NCI-H187 treated with DMSO at 0.1 percent for 48 hours (cell line): ENCODE data around the gene PHLDA3.

Experiments
- DNase-seq: peaks from one replicate; lab custom pipeline; 2025; lab: John Stamatoyannopoulos, UW

Gene PHLDA3

GRCh38 chr1:201429736-201430501, 39.1 kb downstream of the PHLDA3 start:
- no peak for DNase-seq

DNA sequence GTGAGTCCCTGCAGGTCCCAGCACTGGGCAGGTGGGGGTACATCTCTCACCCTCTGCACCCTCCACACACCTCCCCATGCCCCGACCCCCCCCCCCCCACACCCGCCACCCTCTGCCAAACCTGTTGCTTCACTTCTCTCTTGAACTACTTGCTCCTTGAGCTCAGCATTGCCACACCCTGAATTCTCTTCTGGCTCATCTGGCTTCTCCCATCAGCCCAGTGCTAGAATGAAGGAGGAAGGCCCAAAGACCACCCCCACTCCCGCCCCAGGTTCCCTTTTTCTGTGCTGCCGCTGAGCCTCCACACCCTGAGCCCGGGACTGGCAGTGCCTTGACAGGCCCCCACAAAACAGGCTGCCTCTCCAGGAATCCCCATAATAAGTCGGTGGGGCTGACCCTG, 41.0 kb downstream of the PHLDA3 start:
- no peak for DNase-seq

DNA sequence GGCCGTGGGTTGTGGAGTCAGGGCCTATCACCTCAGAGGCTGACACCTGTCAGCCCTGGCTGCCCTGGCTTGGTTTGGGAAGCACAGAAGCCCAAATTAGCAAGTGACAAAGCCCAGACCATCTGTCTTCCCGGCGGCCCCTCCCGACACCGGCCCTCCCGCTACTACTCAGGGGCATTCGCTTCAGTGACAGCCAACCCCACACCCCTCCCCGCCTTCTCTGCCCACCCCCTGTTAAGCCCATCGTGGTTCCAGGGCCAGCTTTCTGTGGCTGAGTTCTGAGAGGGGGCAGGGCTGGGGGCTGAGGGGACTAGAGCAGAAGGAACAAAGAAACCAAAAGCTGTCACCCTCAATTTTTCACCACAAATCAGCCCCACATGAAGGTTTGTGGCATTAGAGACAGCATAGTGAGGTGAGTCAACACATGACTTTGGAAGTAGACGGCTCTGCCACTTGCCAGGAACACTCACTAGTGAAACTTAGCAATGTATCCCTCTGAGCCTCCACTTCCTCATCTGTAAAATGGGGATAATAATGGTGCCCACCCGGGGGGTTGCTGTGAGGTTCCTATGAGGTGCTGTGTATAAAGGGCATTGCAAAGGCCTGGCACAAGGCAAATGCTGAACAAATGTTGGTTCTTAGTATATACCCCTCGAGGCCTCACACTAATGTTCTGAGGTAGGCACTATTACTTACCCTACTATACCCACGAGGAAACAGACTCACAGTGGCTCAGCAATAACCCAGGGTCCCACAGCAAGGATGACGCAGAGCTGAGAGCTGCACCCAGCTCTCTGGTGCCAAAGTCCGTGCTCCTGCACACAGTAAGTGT, 42.3 kb downstream of the PHLDA3 start:
- DNase-seq: no peak

- no peak for DNase-seq
Measured at GRCh38 chr1:201424146-201424545, 44.8 kb downstream of the PHLDA3 start.

DNA sequence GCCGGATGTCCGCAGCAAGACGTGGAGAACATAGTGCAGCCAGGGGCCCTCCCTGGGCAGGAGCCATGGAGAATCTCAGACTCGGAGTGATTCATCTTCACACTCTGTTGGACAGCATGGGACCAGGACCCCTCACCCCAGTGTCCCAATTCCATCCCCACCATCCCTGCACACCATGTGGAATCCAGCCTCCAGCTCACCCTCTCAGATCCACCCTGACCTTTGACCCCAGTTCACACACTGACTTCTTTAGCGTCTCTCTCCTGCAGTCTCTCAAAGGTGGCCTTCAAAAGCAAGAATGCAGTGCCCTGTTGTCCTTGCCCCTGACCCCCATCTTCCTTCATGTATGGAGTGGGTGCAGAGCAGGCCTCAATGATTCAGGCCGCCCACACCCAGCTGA, 45.3 kb downstream of the PHLDA3 start:
- no peak for DNase-seq

- DNase-seq: no peak
Measured at GRCh38 chr1:201422436-201423030, 46.5 kb downstream of the PHLDA3 start.

DNA sequence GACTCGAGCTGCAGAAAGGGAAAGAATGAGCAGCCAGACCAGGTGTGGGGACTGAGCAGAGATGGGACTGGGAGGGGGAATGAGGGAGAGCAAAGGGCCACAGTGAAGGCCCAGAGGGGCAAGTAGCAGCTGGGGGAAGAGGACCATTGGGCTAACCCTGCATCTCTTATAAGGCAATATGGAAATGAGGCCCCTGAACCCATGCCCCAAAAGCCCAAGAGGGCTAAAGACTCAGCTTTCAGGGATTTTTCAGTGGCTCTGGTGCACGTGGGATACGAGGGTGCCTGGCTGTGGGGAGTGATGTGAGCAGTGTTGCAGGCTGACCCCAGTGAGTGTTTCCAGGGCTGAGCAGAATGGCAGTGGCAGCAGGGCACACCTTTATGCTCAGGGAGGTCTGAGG, 47.0 kb downstream of the PHLDA3 start:
- DNase-seq: no peak

DNA sequence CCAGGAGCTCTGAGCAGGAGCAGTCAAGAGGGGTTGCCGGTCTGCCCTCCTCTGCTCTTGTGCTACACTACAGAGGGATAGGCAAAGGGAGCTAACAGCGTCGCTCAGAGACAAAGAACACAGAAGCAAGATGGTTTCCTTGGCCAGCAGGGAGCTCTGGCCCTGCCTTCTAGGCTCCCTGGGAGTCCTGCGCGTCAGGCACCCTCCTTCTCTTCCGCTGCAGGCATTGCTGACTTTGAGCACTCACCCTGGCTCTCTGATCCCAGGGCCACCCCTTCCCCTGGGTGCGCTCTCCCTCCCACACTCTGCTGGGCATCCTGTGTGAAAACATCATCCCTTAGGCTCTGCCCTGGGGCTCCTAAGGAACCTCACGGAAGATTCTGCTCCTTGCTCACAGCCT, 47.9 kb downstream of the PHLDA3 start:
- DNase-seq: no peak

- no peak for DNase-seq
Measured at GRCh38 chr1:201420608-201421002, 48.4 kb downstream of the PHLDA3 start.

DNA sequence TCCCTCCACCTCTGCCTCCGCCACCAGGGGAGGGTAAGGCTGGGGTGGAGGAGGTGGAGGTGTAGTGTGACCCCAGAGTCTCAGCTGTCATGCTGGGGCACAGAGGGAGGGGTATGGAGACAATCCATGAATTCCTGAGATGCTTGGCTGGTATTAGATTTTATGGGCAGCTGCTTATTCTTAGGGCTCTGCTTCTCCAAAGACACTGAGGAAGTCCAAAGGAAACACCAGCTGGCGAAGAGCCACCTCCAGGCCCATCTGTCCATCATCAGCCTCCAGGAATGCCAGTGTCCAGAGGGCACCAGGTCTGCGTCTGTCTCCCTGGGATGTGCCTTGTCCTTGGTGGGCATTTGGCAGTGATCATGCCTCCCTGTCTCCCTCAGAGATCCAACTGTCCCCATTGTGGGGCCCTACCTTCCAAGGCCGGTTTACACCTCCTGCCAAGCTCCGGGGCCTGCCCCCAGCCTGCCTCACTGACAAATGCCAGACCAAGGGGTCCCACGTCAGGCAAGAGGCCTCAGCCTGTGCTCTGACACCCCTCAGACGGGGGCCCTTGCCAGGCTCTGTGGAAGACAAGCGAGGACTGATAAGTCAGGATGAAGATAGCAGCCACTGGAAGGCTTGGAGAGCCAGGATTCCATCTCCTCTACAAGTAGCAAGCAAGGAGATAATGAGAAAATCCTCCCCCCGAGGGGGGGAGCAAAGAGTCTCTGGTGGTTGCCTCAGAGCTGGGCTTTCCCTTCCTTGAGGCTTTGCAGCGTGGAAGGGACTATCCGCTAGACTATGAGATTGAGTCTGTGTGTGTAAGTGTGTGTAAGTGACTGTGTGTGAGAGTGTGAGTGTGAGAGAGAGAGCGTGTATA, 49.0 kb downstream of the PHLDA3 start:
- no peak for DNase-seq

DNA sequence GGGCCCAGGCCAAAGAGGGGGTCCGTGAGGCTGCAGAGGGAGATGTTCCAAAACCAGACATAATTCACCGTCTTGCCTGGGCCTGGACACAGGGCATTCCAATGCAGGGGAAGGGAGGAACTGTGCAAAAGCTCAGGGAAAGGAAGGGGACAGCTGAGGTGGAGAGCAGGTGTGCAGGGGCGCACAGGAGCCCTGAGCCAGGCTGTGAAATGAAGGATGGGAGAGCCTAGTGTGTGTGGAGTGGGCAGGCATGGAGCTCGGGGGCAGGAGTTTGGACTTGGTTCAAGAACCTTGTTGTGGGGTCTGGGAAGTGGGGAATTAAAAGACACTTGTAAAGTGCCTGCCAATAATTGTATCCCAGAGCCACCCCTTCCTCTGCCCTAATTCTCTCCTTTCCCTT, 49.7 kb downstream of the PHLDA3 start:
- DNase-seq: no peak

DNA sequence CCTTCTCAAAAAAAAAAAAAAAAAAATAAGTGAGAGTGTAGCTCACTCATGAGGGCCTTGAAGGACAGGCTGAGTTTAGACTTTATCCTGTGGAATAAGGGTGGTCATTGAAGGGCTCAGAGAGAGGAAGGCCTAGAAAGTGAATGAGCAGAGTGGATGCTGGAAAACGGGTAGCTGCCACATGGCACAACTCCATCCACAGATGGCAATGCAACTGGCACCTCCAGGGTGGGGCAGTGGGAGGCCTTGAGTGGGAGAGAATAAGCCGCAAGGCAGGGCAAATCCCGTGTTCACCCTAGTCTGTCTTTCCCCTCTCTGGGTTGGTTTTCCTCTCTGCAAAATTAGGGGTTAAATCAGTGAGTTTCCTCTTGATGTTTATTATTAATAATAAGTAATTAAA, 50.5 kb downstream of the PHLDA3 start:
- DNase-seq: no peak
